H9 (cell line): Measurements from ENCODE around the gene ELAVL4. TPM values are rescaled to one million over a fixed set of nuclear protein-coding genes. Genes with fewer than 3 reads are reported as not detected.

Experiments
- DNase-seq: peaks from one replicate; pipeline ENCODE4 v3.0.0-alpha.2; 2017
- H2AFZ ChIP-seq: one replicate; pipeline ENCODE4 v1.6.1; 2013; ENCODE audit warnings: mild to moderate bottlenecking, low read length, control low read depth, moderate library complexity
- H2AK5ac ChIP-seq: 2 replicates; pipeline ENCODE4 v1.6.1; 2013; ENCODE audit warnings: low read length, control low read depth, mixed read lengths; ENCODE audit not compliant: insufficient read length
- H2BK120ac ChIP-seq: one replicate; pipeline ENCODE4 v1.6.1; 2013; ENCODE audit warnings: low read depth, mild to moderate bottlenecking, low read length, control low read depth, inconsistent platforms; ENCODE audit not compliant: poor library complexity, severe bottlenecking
- H2BK12ac ChIP-seq: 2 replicates; pipeline ENCODE4 v1.6.1; 2013; ENCODE audit warnings: low read length, control low read depth, mixed read lengths, low read depth; ENCODE audit not compliant: insufficient read length
- H2BK15ac ChIP-seq: 2 replicates; pipeline ENCODE4 v1.6.1; 2013; ENCODE audit warnings: low read depth, low read length, control low read depth
- H2BK20ac ChIP-seq: one replicate; pipeline ENCODE4 v1.6.1; 2013; ENCODE audit warnings: low read depth, mild to moderate bottlenecking, low read length, control low read depth, inconsistent platforms; ENCODE audit not compliant: poor library complexity, severe bottlenecking
- H2BK5ac ChIP-seq: 2 replicates; pipeline ENCODE4 v1.6.1; 2013; ENCODE audit warnings: low read length, control low read depth, mixed read lengths; ENCODE audit not compliant: insufficient read length
- H3K14ac ChIP-seq: 2 replicates; pipeline ENCODE4 v1.6.1; 2013; ENCODE audit warnings: low read length, control low read depth; ENCODE audit not compliant: insufficient read depth
- H3K18ac ChIP-seq: 2 replicates; pipeline ENCODE4 v1.6.1; 2013; ENCODE audit warnings: low read depth, mild to moderate bottlenecking, mixed read lengths, low read length, control low read depth; ENCODE audit not compliant: insufficient read length
- H3K23ac ChIP-seq: 2 replicates; pipeline ENCODE4 v1.6.1; 2013; ENCODE audit warnings: low read length, control low read depth, mixed read lengths, low read depth; ENCODE audit not compliant: insufficient read length
- H3K23me2 ChIP-seq: 2 replicates; pipeline ENCODE4 v1.6.1; 2013; ENCODE audit warnings: low read depth, mild to moderate bottlenecking, mixed read lengths, low read length, control low read depth; ENCODE audit not compliant: insufficient read length, poor library complexity, severe bottlenecking
- H3K27ac ChIP-seq: 2 replicates; pipeline ENCODE4 v1.5.1; 2013; ENCODE audit warnings: low read length, control low read depth, mixed read lengths, low read depth; ENCODE audit not compliant: insufficient read length
- H3K27me3 ChIP-seq: 2 replicates; pipeline ENCODE4 v1.6.1; 2013; ENCODE audit warnings: low read length, control low read depth, inconsistent platforms; ENCODE audit not compliant: insufficient read depth
- H3K4ac ChIP-seq: 2 replicates; pipeline ENCODE4 v1.6.1; 2013; ENCODE audit warnings: low read depth, mild to moderate bottlenecking, control low read depth, inconsistent platforms, low read length, moderate library complexity
- H3K4me1 ChIP-seq: 2 replicates; pipeline ENCODE4 v1.6.1; 2013; ENCODE audit warnings: low read length, control low read depth, inconsistent platforms; ENCODE audit not compliant: insufficient read depth
- H3K4me2 ChIP-seq: 2 replicates; pipeline ENCODE4 v1.6.1; 2013; ENCODE audit warnings: low read length, control low read depth, mixed read lengths; ENCODE audit not compliant: insufficient read length, insufficient read depth
- H3K56ac ChIP-seq: 2 replicates; pipeline ENCODE4 v1.6.1; 2013; ENCODE audit warnings: low read depth, mild to moderate bottlenecking, mixed read lengths, low read length, control low read depth; ENCODE audit not compliant: insufficient read length
- H3K79me1 ChIP-seq: 2 replicates; pipeline ENCODE4 v1.6.1; 2013; ENCODE audit warnings: low read depth, mild to moderate bottlenecking, moderate library complexity, low read length, control low read depth, inconsistent platforms; ENCODE audit not compliant: insufficient read depth, poor library complexity, severe bottlenecking
- H3K79me2 ChIP-seq: 2 replicates; pipeline ENCODE4 v1.6.1; 2013; ENCODE audit warnings: low read length, control low read depth, inconsistent platforms; ENCODE audit not compliant: insufficient read depth
- H3K9ac ChIP-seq: 2 replicates; pipeline ENCODE4 v1.6.1; 2013; ENCODE audit warnings: low read length, control low read depth, mixed read lengths; ENCODE audit not compliant: insufficient read length; ENCODE audit errors: extremely low read depth
- H3K9me3 ChIP-seq: one replicate; pipeline ENCODE4 v1.6.1; 2013; ENCODE audit warnings: low read depth, low read length, inconsistent platforms; ENCODE audit not compliant: control insufficient read depth
- H3T11ph ChIP-seq: one replicate; pipeline ENCODE4 v1.6.1; 2013; ENCODE audit warnings: mild to moderate bottlenecking, low read length, control low read depth, inconsistent platforms
- H4K20me1 ChIP-seq: one replicate; pipeline ENCODE4 v1.6.1; 2013; ENCODE audit not compliant: control insufficient read depth, insufficient read length, insufficient read depth
- H4K5ac ChIP-seq: 2 replicates; pipeline ENCODE4 v1.6.1; 2013; ENCODE audit warnings: low read depth, mild to moderate bottlenecking, mixed read lengths, low read length, control low read depth; ENCODE audit not compliant: insufficient read length
- H4K8ac ChIP-seq: replicated peaks from 2 replicates; pipeline ENCODE4 v1.6.1; 2013; ENCODE audit warnings: low read length, control low read depth, mixed read lengths, low read depth; ENCODE audit not compliant: insufficient read length
- H4K91ac ChIP-seq: 2 replicates; pipeline ENCODE4 v1.6.1; 2013; ENCODE audit warnings: low read depth, mild to moderate bottlenecking, moderate library complexity, mixed read lengths, low read length, control low read depth; ENCODE audit not compliant: insufficient read length
- H3K27ac Mint-ChIP-seq, 3 experiments: 2 replicates in 2 of 3; 3 replicates in 1 of 3; pipeline ENCODE4 v1.8.0; 2020 to 2021; ENCODE audit warnings: mixed read lengths in 3 of 3, mild to moderate bottlenecking in 1 of 3, moderate library complexity in 1 of 3
- H3K27me3 Mint-ChIP-seq: 2 replicates; pipeline ENCODE4 v1.8.0; 2021; ENCODE audit warnings: low read depth, mild to moderate bottlenecking, moderate library complexity, mixed read lengths
- H3K36me3 Mint-ChIP-seq, 3 experiments: 2 replicates in 2 of 3; 3 replicates in 1 of 3; pipeline ENCODE4 v1.8.0; 2020 to 2021; ENCODE audit warnings: low read depth in 3 of 3, mixed read lengths in 3 of 3; ENCODE audit not compliant: insufficient read depth in 1 of 3
- H3K4me1 Mint-ChIP-seq, 2 experiments: 2 replicates each; pipeline ENCODE4 v1.8.0; 2020; ENCODE audit warnings: mixed read lengths in 2 of 2
- H3K4me3 Mint-ChIP-seq, 2 experiments: 2 replicates in 1 of 2; 3 replicates in 1 of 2; pipeline ENCODE4 v1.8.0; 2020 to 2021; ENCODE audit warnings: mild to moderate bottlenecking in 2 of 2, mixed read lengths in 2 of 2, moderate library complexity in 1 of 2
- H3K9me3 Mint-ChIP-seq, 2 experiments: 2 replicates in 1 of 2; 3 replicates in 1 of 2; pipeline ENCODE4 v1.8.0; 2020; ENCODE audit warnings: mild to moderate bottlenecking in 2 of 2, mixed read lengths in 2 of 2, moderate library complexity in 1 of 2
- CTCF ChIP-seq: fragments of 200-600 bp; sonication (generic); conservative IDR thresholded peaks from 3 replicates; pipeline ENCODE4 v1.8.0; 2021; ENCODE audit warnings: antibody characterized with exemption, mild to moderate bottlenecking
- WGBS: extraction: QIAGEN DNeasy Blood & Tissue Kit; methylation state at CpG from one replicate; pipeline ENCODE4 v1.1.7; 2013; ENCODE audit warnings: missing lambda C conversion rate, low lambda C conversion rate, mixed read lengths; ENCODE audit not compliant: insufficient read length; ENCODE audit errors: extremely low coverage; 5-methylcytosine and 5-hydroxymethylcytosine counted together
- total RNA-seq: library from RNA; stranded (reverse); gene quantifications from 2 replicates; pipeline ENCODE4 v1.2.1, GENCODE V29; 2021

Gene ELAVL4
- total RNA-seq, 1 experiment from 2014 or later, result not detected

GRCh38 chr1:50246869-50247268 is 138.1 kb downstream of the ELAVL4 start:
- H2BK20ac ChIP-seq, result no peak overlapping the region
- H3K27ac Mint-ChIP-seq, result no peak overlapping the region
- no peaks in the 10 kb centered on the region for H4K20me1 ChIP-seq
- H3K9ac ChIP-seq, result no peak overlapping the region
- H2AFZ ChIP-seq, result no peak overlapping the region
- no peak overlapping the region for H4K8ac ChIP-seq
- H3T11ph ChIP-seq, result no peak overlapping the region
- H3K14ac ChIP-seq, result no peak overlapping the region
- no peak overlapping the region for H3K4me3 Mint-ChIP-seq
- no peaks in the 10 kb centered on the region for H3K9me3 ChIP-seq
- no peak overlapping the region for H3K4ac ChIP-seq
- H3K79me2 ChIP-seq, result no peaks in the 10 kb centered on the region
- no peak overlapping the region for H4K5ac ChIP-seq
- no peak overlapping the region for H4K91ac ChIP-seq
- H3K9me3 Mint-ChIP-seq, result peaks cover 3 to 82% of the 10 kb centered on the region in 2 experiments; a peak in 4 of 5 replicates
- no peak for DNase-seq
- TF ChIP-seq CTCF, result no peak
- H3K18ac ChIP-seq, result no peak overlapping the region
- no CpG with 5 or more reads among the region's 1 CpG for WGBS
- H3K27me3 Mint-ChIP-seq, result no peaks in the 10 kb centered on the region; the same call in 1 of the 2 replicates
- H3K79me1 ChIP-seq, result no peaks in the 10 kb centered on the region
- H3K36me3 Mint-ChIP-seq, result peaks cover 0 to 31% (median 0%) of the 10 kb centered on the region in 3 experiments; a peak in 2 of 7 replicates
- H3K23me2 ChIP-seq, result no peaks in the 10 kb centered on the region
- H2BK12ac ChIP-seq, result no peak overlapping the region
- no peak overlapping the region for H2BK15ac ChIP-seq
- peaks cover 0 to 3% of the 10 kb centered on the region in 2 experiments; a peak in 1 of 4 replicates for H3K4me1 Mint-ChIP-seq
- H3K27ac ChIP-seq, result no peak overlapping the region
- H3K27me3 ChIP-seq, result no peaks in the 10 kb centered on the region
- no peak overlapping the region for H3K23ac ChIP-seq
- no peak overlapping the region for H3K56ac ChIP-seq
- no peak overlapping the region for H2AK5ac ChIP-seq
- H3K4me2 ChIP-seq, result no peak overlapping the region
- H2BK120ac ChIP-seq, result no peak overlapping the region
- no peak overlapping the region for H2BK5ac ChIP-seq
- no peaks in the 10 kb centered on the region; the same call in 1 of the 2 replicates for H3K4me1 ChIP-seq
